Caco-2 (cell line): ENCODE measurements around the gene CDK12. TPM values are rescaled to one million over a fixed set of nuclear protein-coding genes. Genes with fewer than 3 reads are reported as not detected.

Experiments used
- BruUV-seq: library from RNA; stranded (reverse); fragments of 400-500 nt; replicated peaks from 2 replicates; lab custom pipeline; 2021; lab: Mats Ljungman, UMichigan
- CTCF ChIA-PET: fragments of 300-600 bp; sonication (Branson Sonifier 250); formaldehyde crosslinking; loops from one replicate; lab custom pipeline; 2022; ENCODE audit warnings: antibody characterized with exemption; lab: Charles Lee
- POLR2A ChIA-PET: fragments of 300-600 bp; sonication (Branson Sonifier 250); formaldehyde crosslinking; loops from one replicate; lab custom pipeline; 2022; ENCODE audit warnings: antibody characterized with exemption; lab: Charles Lee
- DNase-seq, 2 experiments: peaks; one replicate each; pipeline versions ENCODE4 v3.0.0 to v3.0.0-alpha.2; 2020 to 2022
- H3K27me3 ChIP-seq: replicated peaks from 2 replicates; pipeline ENCODE4 v1.6.0; 2011; ENCODE audit warnings: low read length; ENCODE audit not compliant: control insufficient read depth, insufficient read depth
- H3K36me3 ChIP-seq: 2 replicates; pipeline ENCODE4 v1.5.1; 2011; ENCODE audit warnings: low read length; ENCODE audit not compliant: control insufficient read depth, insufficient read depth
- H3K4me1 ChIP-seq: fragments of 250-450 bp; sonication (Bioruptor Pico); 2 replicates; pipeline ENCODE4 v1.5.1; 2020; ENCODE audit warnings: mild to moderate bottlenecking
- H3K4me3 ChIP-seq: 2 replicates; pipeline ENCODE4 v1.5.1; 2011; ENCODE audit warnings: low read depth, mild to moderate bottlenecking, control low read depth, low read length
- H3K9me3 ChIP-seq: fragments of 250-450 bp; sonication (Bioruptor Pico); 2 replicates; pipeline ENCODE4 v1.5.1; 2020; ENCODE audit warnings: mild to moderate bottlenecking, moderate library complexity
- H3K27ac Mint-ChIP-seq: one replicate; pipeline ENCODE4 v1.8.0; 2022; ENCODE audit warnings: mixed read lengths; ENCODE audit not compliant: unreplicated experiment
- H3K27me3 Mint-ChIP-seq: one replicate; pipeline ENCODE4 v1.8.0; 2022; ENCODE audit warnings: mixed read lengths; ENCODE audit not compliant: insufficient read depth, unreplicated experiment
- H3K36me3 Mint-ChIP-seq: one replicate; pipeline ENCODE4 v1.8.0; 2022; ENCODE audit warnings: mild to moderate bottlenecking, mixed read lengths; ENCODE audit not compliant: insufficient read depth, unreplicated experiment
- H3K4me1 Mint-ChIP-seq: one replicate; pipeline ENCODE4 v1.8.0; 2022; ENCODE audit warnings: low read depth, mixed read lengths; ENCODE audit not compliant: unreplicated experiment
- H3K4me3 Mint-ChIP-seq: one replicate; pipeline ENCODE4 v1.8.0; 2022; ENCODE audit warnings: mild to moderate bottlenecking, moderate library complexity, mixed read lengths; ENCODE audit not compliant: unreplicated experiment
- H3K9me3 Mint-ChIP-seq: one replicate; pipeline ENCODE4 v1.8.0; 2022; ENCODE audit warnings: mixed read lengths; ENCODE audit not compliant: unreplicated experiment
- CTCF ChIP-seq, 2 experiments: fragments of 200-600 bp in 1 of 2; IDR thresholded peaks; 1 replicate in 1 of 2; 2 replicates in 1 of 2; pipeline versions ENCODE4 v1.5.1 to v1.8.0; 2011 to 2022; ENCODE audit warnings: antibody characterized with exemption in 1 of 2, control low read depth in 1 of 2, inconsistent platforms in 1 of 2, low read depth in 1 of 2, low read length in 1 of 2, mild to moderate bottlenecking in 1 of 2, moderate library complexity in 1 of 2; ENCODE audit not compliant: insufficient read depth in 1 of 2, severe bottlenecking in 1 of 2, unreplicated experiment in 1 of 2
- intact Hi-C: fragments of 100-400 bp; cut with micrococcal nuclease; formaldehyde crosslinking; loops from one replicate; pipeline ENCODE4 v1.10.0; 2022; ENCODE audit not compliant: unreplicated experiment
- total RNA-seq: library from RNA; stranded (reverse); gene quantifications from 2 replicates; pipeline ENCODE4 v1.2.3, GENCODE V29; 2022

The CDK12 gene
- total RNA-seq, 1 experiment from 2014 or later, result 85.5 TPM

GRCh38 chr17:39562395-39562794 is 101.1 kb downstream of the CDK12 start:
- DNase-seq, result no peak
- Histone ChIP-seq H3K4me1 (no peaks in the 10 kb centered on the region), H3K4me3 (no peak overlapping the region), H3K27me3 (no peaks in the 10 kb centered on the region), H3K9me3 (no peaks in the 10 kb centered on the region), H3K36me3 (no peaks in the 10 kb centered on the region)
- CTCF ChIA-PET, result interaction anchor here (0.6 kb wide), 1 partner anchor 59 kb away, joined by 3 read pairs; no protein-coding TSS in a partner anchor
- Mint-ChIP-seq H3K9me3 (no peaks in the 10 kb centered on the region), H3K27me3 (no peaks in the 10 kb centered on the region), H3K4me1 (peaks cover 7% of the 10 kb centered on the region), H3K4me3 (no peak overlapping the region), H3K36me3 (no peaks in the 10 kb centered on the region), H3K27ac (no peak overlapping the region)
- POLR2A ChIA-PET, result no interaction called here
- no TSS peak for BruUV-seq
- intact Hi-C loops, result no loop called here
- no peak for TF ChIP-seq CTCF (IDR thresholded peaks at IDR 0.05; ENCODE audit: insufficient read depth in 1 of 2, low read depth in 1 of 2, low read length in 1 of 2, severe bottlenecking in 1 of 2, unreplicated experiment in 1 of 2)

GRCh38 chr17:39562976-39563375 is 101.7 kb downstream of the CDK12 start:
- ChIA-PET CTCF (no interaction called here), POLR2A (no interaction called here)
- no peak overlapping the region for H3K27ac Mint-ChIP-seq
- H3K36me3 Mint-ChIP-seq, result no peaks in the 10 kb centered on the region
- no peak for TF ChIP-seq CTCF (IDR thresholded peaks at IDR 0.05; ENCODE audit: insufficient read depth in 1 of 2, low read depth in 1 of 2, low read length in 1 of 2, severe bottlenecking in 1 of 2, unreplicated experiment in 1 of 2)
- no peaks in the 10 kb centered on the region for H3K9me3 Mint-ChIP-seq
- Histone ChIP-seq H3K4me3 (no peak overlapping the region), H3K36me3 (no peaks in the 10 kb centered on the region), H3K27me3 (no peaks in the 10 kb centered on the region), H3K4me1 (no peaks in the 10 kb centered on the region), H3K9me3 (no peaks in the 10 kb centered on the region)
- peaks cover 7% of the 10 kb centered on the region for H3K4me1 Mint-ChIP-seq
- no TSS peak for BruUV-seq
- DNase-seq, result no peak
- intact Hi-C loops, result no loop called here
- no peaks in the 10 kb centered on the region for H3K27me3 Mint-ChIP-seq
- no peak overlapping the region for H3K4me3 Mint-ChIP-seq

- Histone ChIP-seq H3K9me3 (no peaks in the 10 kb centered on the region), H3K4me1 (no peaks in the 10 kb centered on the region), H3K27me3 (no peaks in the 10 kb centered on the region), H3K36me3 (no peaks in the 10 kb centered on the region), H3K4me3 (no peak overlapping the region)
- ChIA-PET CTCF (interaction anchor here (0.6 to 1.4 kb wide), 2 partner anchors 14 to 16 kb away, joined by 3 to 4 read pairs; no protein-coding TSS in a partner anchor), POLR2A (no interaction called here)
- no peak for TF ChIP-seq CTCF (IDR thresholded peaks at IDR 0.05; ENCODE audit: insufficient read depth in 1 of 2, low read depth in 1 of 2, low read length in 1 of 2, severe bottlenecking in 1 of 2, unreplicated experiment in 1 of 2)
- H3K27ac Mint-ChIP-seq, result no peak overlapping the region
- H3K36me3 Mint-ChIP-seq, result no peaks in the 10 kb centered on the region
- no TSS peak for BruUV-seq
- peaks cover 7% of the 10 kb centered on the region for H3K4me1 Mint-ChIP-seq
- intact Hi-C loops, result no loop called here
- DNase-seq, result no peak
- H3K9me3 Mint-ChIP-seq, result no peaks in the 10 kb centered on the region
- no peak overlapping the region for H3K4me3 Mint-ChIP-seq
- no peaks in the 10 kb centered on the region for H3K27me3 Mint-ChIP-seq
These were observed 102.2 kb downstream of the CDK12 start for GRCh38 chr17:39563476-39563875.
